Mesenchymal stem cell (in vitro differentiated cells and primary cell): Measurements from ENCODE around the gene TRMO.

Experiments used
- DNase-seq: peaks from one replicate; pipeline ENCODE4 v3.0.0-alpha.2; 2013
- H2AFZ ChIP-seq: one replicate; pipeline ENCODE4 v1.6.1; 2013; ENCODE audit warnings: low read depth, mild to moderate bottlenecking, control low read depth, inconsistent platforms, low read length, moderate library complexity
- H2AK5ac ChIP-seq: 2 replicates; pipeline ENCODE4 v1.6.1; 2013; ENCODE audit warnings: low read length, moderate library complexity, mild to moderate bottlenecking, inconsistent platforms; ENCODE audit not compliant: severe bottlenecking
- H2BK120ac ChIP-seq: one replicate; pipeline ENCODE4 v1.6.1; 2013; ENCODE audit warnings: low read depth, mild to moderate bottlenecking, inconsistent platforms, low read length, moderate library complexity
- H2BK12ac ChIP-seq, 2 experiments: one replicate each; pipeline ENCODE4 v1.6.1; 2013; ENCODE audit warnings: inconsistent platforms in 2 of 2, low read length in 2 of 2, mild to moderate bottlenecking in 2 of 2, moderate library complexity in 2 of 2, control low read depth in 1 of 2
- H2BK15ac ChIP-seq: one replicate; pipeline ENCODE4 v1.6.1; 2013; ENCODE audit warnings: mild to moderate bottlenecking, low read depth, inconsistent platforms; ENCODE audit not compliant: poor library complexity, severe bottlenecking
- H2BK5ac ChIP-seq: 2 replicates; pipeline ENCODE4 v1.6.1; 2013; ENCODE audit warnings: low read depth, mild to moderate bottlenecking, low read length, control low read depth, inconsistent platforms; ENCODE audit not compliant: poor library complexity, severe bottlenecking
- H3K14ac ChIP-seq, 2 experiments: one replicate each; pipeline ENCODE4 v1.6.1; 2013; ENCODE audit warnings: inconsistent platforms in 2 of 2, low read length in 2 of 2, control low read depth in 1 of 2, mild to moderate bottlenecking in 1 of 2, moderate library complexity in 1 of 2
- H3K18ac ChIP-seq, 2 experiments: one replicate each; pipeline ENCODE4 v1.6.1; 2013; ENCODE audit warnings: inconsistent platforms in 2 of 2, low read length in 2 of 2, control low read depth in 1 of 2, low read depth in 1 of 2, mild to moderate bottlenecking in 1 of 2
- H3K23ac ChIP-seq, 2 experiments: one replicate each; pipeline ENCODE4 v1.6.1; 2013; ENCODE audit warnings: inconsistent platforms in 2 of 2, low read length in 2 of 2, mild to moderate bottlenecking in 2 of 2, moderate library complexity in 2 of 2, control low read depth in 1 of 2
- H3K27ac ChIP-seq: 2 replicates; pipeline ENCODE4 v1.5.1; 2013; ENCODE audit warnings: mild to moderate bottlenecking, moderate library complexity, low read length, control low read depth, inconsistent platforms; ENCODE audit not compliant: poor library complexity, severe bottlenecking
- H3K27me3 ChIP-seq, 2 experiments: 2 replicates each; pipeline versions ENCODE4 v1.6.1 to v1.7.0; 2013; ENCODE audit warnings: low read length in 2 of 2, mild to moderate bottlenecking in 2 of 2, moderate library complexity in 2 of 2, control low read depth in 1 of 2, inconsistent platforms in 1 of 2; ENCODE audit not compliant: control insufficient read depth in 1 of 2, insufficient read depth in 1 of 2
- H3K36me3 ChIP-seq, 2 experiments: 2 replicates each; pipeline versions ENCODE4 v1.6.1 to v1.7.0; 2013; ENCODE audit warnings: low read length in 2 of 2, control low read depth in 1 of 2, inconsistent platforms in 1 of 2, low read depth in 1 of 2, mild to moderate bottlenecking in 1 of 2; ENCODE audit not compliant: insufficient read depth in 2 of 2, control insufficient read depth in 1 of 2
- H3K4ac ChIP-seq, 2 experiments: one replicate each; pipeline ENCODE4 v1.6.1; 2013; ENCODE audit warnings: inconsistent platforms in 2 of 2, low read length in 2 of 2, mild to moderate bottlenecking in 2 of 2, moderate library complexity in 2 of 2, control low read depth in 1 of 2, low read depth in 1 of 2
- H3K4me1 ChIP-seq: 2 replicates; pipeline ENCODE4 v1.6.1; 2013; ENCODE audit warnings: low read depth, low read length, control low read depth; ENCODE audit not compliant: control insufficient read depth, insufficient read depth
- H3K4me2 ChIP-seq: 2 replicates; pipeline ENCODE4 v1.6.1; 2013; ENCODE audit warnings: low read length, mild to moderate bottlenecking, inconsistent platforms; ENCODE audit not compliant: poor library complexity, severe bottlenecking
- H3K4me3 ChIP-seq, 2 experiments: 2 replicates each; pipeline versions ENCODE4 v1.5.1 to v1.7.0; 2013; ENCODE audit warnings: low read length in 2 of 2, mild to moderate bottlenecking in 2 of 2, control low read depth in 1 of 2, low read depth in 1 of 2; ENCODE audit not compliant: insufficient read depth in 1 of 2
- H3K79me1 ChIP-seq: replicated peaks from 2 replicates; pipeline ENCODE4 v1.6.1; 2013; ENCODE audit warnings: mild to moderate bottlenecking, control low read depth, low read length, inconsistent platforms; ENCODE audit not compliant: poor library complexity, severe bottlenecking
- H3K9ac ChIP-seq: 2 replicates; pipeline ENCODE4 v1.7.0; 2013; ENCODE audit warnings: mild to moderate bottlenecking, low read length, moderate library complexity
- H3K9me3 ChIP-seq: 2 replicates; pipeline ENCODE4 v1.7.0; 2013; ENCODE audit warnings: mild to moderate bottlenecking, low read length; ENCODE audit not compliant: control insufficient read depth
- H4K8ac ChIP-seq: one replicate; pipeline ENCODE4 v1.6.1; 2013; ENCODE audit warnings: inconsistent platforms, mild to moderate bottlenecking, low read length, moderate library complexity
- H4K91ac ChIP-seq: one replicate; pipeline ENCODE4 v1.6.1; 2013; ENCODE audit warnings: mild to moderate bottlenecking, low read length, inconsistent platforms
- WGBS: methylation state at CpG from one replicate; pipeline ENCODE4 v1.1.7; 2013; ENCODE audit warnings: mixed read lengths; 5-methylcytosine and 5-hydroxymethylcytosine counted together

Gene TRMO

GRCh38 chr9:97928986-97929604 is 6.8 kb upstream of the TRMO start:
- no peak for DNase-seq
- no peak overlapping the region for H4K91ac ChIP-seq
- no peak overlapping the region for H2BK12ac ChIP-seq
- H2BK120ac ChIP-seq: no peak overlapping the region
- no peak overlapping the region for H2BK5ac ChIP-seq
- H2BK15ac ChIP-seq: no peak overlapping the region
- no peak overlapping the region for H3K14ac ChIP-seq
- H3K9me3 ChIP-seq: no peaks in the 10 kb centered on the region
- peaks cover 34 to 38% of the 10 kb centered on the region in 2 experiments for H3K27me3 ChIP-seq
- H4K8ac ChIP-seq: no peak overlapping the region
- H3K4me1 ChIP-seq: no peaks in the 10 kb centered on the region
- H3K27ac ChIP-seq: no peak overlapping the region
- WGBS: 65% methylated on average over 4 of the region's 4 CpGs
- H2AFZ ChIP-seq: no peak overlapping the region
- no peak overlapping the region for H2AK5ac ChIP-seq
- H3K9ac ChIP-seq: no peak overlapping the region
- no peak overlapping the region for H3K18ac ChIP-seq
- H3K79me1 ChIP-seq: no peaks in the 10 kb centered on the region
- H3K36me3 ChIP-seq: no peaks in the 10 kb centered on the region
- no peak overlapping the region for H3K4me3 ChIP-seq
- H3K4me2 ChIP-seq: no peak overlapping the region
- H3K23ac ChIP-seq: no peak overlapping the region
- H3K4ac ChIP-seq: no peak overlapping the region

GRCh38 chr9:97925497-97926334 is 3.4 kb upstream of the TRMO start:
- DNase-seq: no peak
- Histone ChIP-seq H2BK12ac (no peak overlapping the region), H3K27me3 (peaks cover 16 to 24% of the 10 kb centered on the region in 2 experiments), H4K8ac (no peak overlapping the region), H3K4me3 (no peak overlapping the region), H3K14ac (no peak overlapping the region), H3K9me3 (no peaks in the 10 kb centered on the region), H3K79me1 (no peaks in the 10 kb centered on the region), H2BK5ac (no peak overlapping the region), H3K9ac (no peak overlapping the region), H2BK15ac (no peak overlapping the region), H3K4ac (no peak overlapping the region), H3K36me3 (no peaks in the 10 kb centered on the region), H2BK120ac (no peak overlapping the region), H3K4me2 (no peak overlapping the region), H2AK5ac (no peak overlapping the region), H3K4me1 (peaks cover 3% of the 10 kb centered on the region), H3K27ac (no peak overlapping the region), H2AFZ (no peak overlapping the region), H4K91ac (no peak overlapping the region), H3K18ac (no peak overlapping the region), H3K23ac (no peak overlapping the region)
- WGBS: 79% methylated on average over 3 of the region's 5 CpGs

- peaks cover 3% of the 10 kb centered on the region for H3K4me1 ChIP-seq
- WGBS: 96% methylated on average over 4 of the region's 4 CpGs
These were observed 2.1 kb upstream of the TRMO start for GRCh38 chr9:97924386-97924785.

GRCh38 chr9:97923529-97924108 is 1.3 kb upstream of the TRMO start:
- H3K9ac ChIP-seq: peak overlapping the region; percentile 98
- H3K36me3 ChIP-seq: no peaks in the 10 kb centered on the region
- 0% methylated on average over 6 of the region's 8 CpGs for WGBS
- peak; percentile 91 for DNase-seq
- peaks cover 9 to 16% of the 10 kb centered on the region in 2 experiments for H3K27me3 ChIP-seq
- H3K4me3 ChIP-seq: peak overlapping the region in 1 of 2 experiments; percentile 86
- H3K9me3 ChIP-seq: no peaks in the 10 kb centered on the region
- H3K79me1 ChIP-seq: peaks cover 2% of the 10 kb centered on the region
- H2BK5ac ChIP-seq: no peak overlapping the region
- peaks cover 3% of the 10 kb centered on the region for H3K4me1 ChIP-seq
- no peak overlapping the region for H3K14ac ChIP-seq
- H4K8ac ChIP-seq: no peak overlapping the region
- no peak overlapping the region for H2BK15ac ChIP-seq
- no peak overlapping the region for H3K4ac ChIP-seq
- H2BK12ac ChIP-seq: no peak overlapping the region
- H3K4me2 ChIP-seq: peak overlapping the region; percentile 76
- no peak overlapping the region for H3K18ac ChIP-seq
- H2BK120ac ChIP-seq: no peak overlapping the region
- no peak overlapping the region for H3K23ac ChIP-seq
- no peak overlapping the region for H2AFZ ChIP-seq
- no peak overlapping the region for H4K91ac ChIP-seq
- H3K27ac ChIP-seq: no peak overlapping the region
- no peak overlapping the region for H2AK5ac ChIP-seq

More at GRCh38 chr9:97924386-97924785, 2.1 kb upstream of the TRMO start:
- Histone ChIP-seq H3K27me3 (peaks cover 9 to 16% of the 10 kb centered on the region in 2 experiments), H3K79me1 (peaks cover 2% of the 10 kb centered on the region), H3K4me2 (no peak overlapping the region), H3K9me3 (no peaks in the 10 kb centered on the region), H3K23ac (no peak overlapping the region), H2BK15ac (no peak overlapping the region), H3K18ac (no peak overlapping the region), H3K27ac (no peak overlapping the region), H2BK120ac (no peak overlapping the region), H3K9ac (no peak overlapping the region), H4K8ac (no peak overlapping the region), H4K91ac (no peak overlapping the region), H3K4me3 (no peak overlapping the region), H2AK5ac (no peak overlapping the region), H2AFZ (no peak overlapping the region), H3K4ac (no peak overlapping the region), H3K36me3 (no peaks in the 10 kb centered on the region), H3K14ac (no peak overlapping the region), H2BK12ac (no peak overlapping the region), H2BK5ac (no peak overlapping the region)
- DNase-seq: no peak
